Neural cell (in vitro differentiated cells): ENCODE results near the gene SPATS2.

ENCODE experiments used
- CTCF ChIP-seq: fragments of 450-650 bp; IDR thresholded peaks from 2 replicates; pipeline ENCODE4 v1.5.1; 2014; ENCODE audit warnings: antibody characterized with exemption, mild to moderate bottlenecking, moderate library complexity; ENCODE audit not compliant: poor library complexity, severe bottlenecking
- EZH2 ChIP-seq: fragments of 200-600, 300-800 bp; shearing (Covaris generic), sonication (generic); IDR thresholded peaks from 2 replicates; pipeline ENCODE4 v1.6.1; 2014; ENCODE audit warnings: antibody characterized with exemption, low read length, borderline replicate concordance, mild to moderate bottlenecking; ENCODE audit not compliant: insufficient read depth, poor library complexity, severe bottlenecking
- MXI1 ChIP-seq: fragments of 450-650 bp; conservative IDR thresholded peaks from 2 replicates; pipeline ENCODE4 v1.6.1; 2014; ENCODE audit warnings: antibody characterized with exemption, mild to moderate bottlenecking; ENCODE audit not compliant: poor library complexity, severe bottlenecking
- POLR2AphosphoS5 ChIP-seq: IDR thresholded peaks from 2 replicates; pipeline ENCODE4 v1.6.1; 2012
- RAD21 ChIP-seq: fragments of 450-650 bp; conservative IDR thresholded peaks from 2 replicates; pipeline ENCODE4 v1.6.1; 2014; ENCODE audit warnings: antibody characterized with exemption, mild to moderate bottlenecking, moderate library complexity
- REST ChIP-seq: IDR thresholded peaks from 2 replicates; pipeline ENCODE4 v1.6.1; 2012; ENCODE audit warnings: borderline replicate concordance
- TAF1 ChIP-seq: IDR thresholded peaks from 2 replicates; pipeline ENCODE4 v1.6.1; 2012; ENCODE audit warnings: low read depth

- TF ChIP-seq CTCF: no peak
- no peak for TF ChIP-seq POLR2AphosphoS5
- no peak for TF ChIP-seq EZH2
- no peak for TF ChIP-seq MXI1
- no peak for TF ChIP-seq REST
- no peak for TF ChIP-seq RAD21
- TF ChIP-seq TAF1: no peak
Observed at GRCh38 chr12:49349266-49349665, 18.0 kb upstream of the SPATS2 start.
